Smooth muscle cell (in vitro differentiated cells): Measurements from ENCODE around the gene C7orf57. TPM values are rescaled to one million over a fixed set of nuclear protein-coding genes. Genes with fewer than 3 reads are reported as not detected.

ENCODE experiments used
- DNase-seq: peaks from one replicate; lab custom pipeline; 2025; ENCODE audit not compliant: unreplicated experiment; lab: John Stamatoyannopoulos, UW
- H2AFZ ChIP-seq: fragments of 200-600 bp; sonication (generic); 2 replicates; pipeline ENCODE4 v1.6.0; 2016; ENCODE audit warnings: antibody characterized with exemption, low read depth, mild to moderate bottlenecking
- H3F3A ChIP-seq: fragments of 200-600 bp; sonication (generic); 2 replicates; pipeline ENCODE4 v1.6.0; 2017; ENCODE audit warnings: antibody characterized with exemption, low read depth
- H3K27ac ChIP-seq: fragments of 200-600 bp; sonication (generic); 2 replicates; pipeline ENCODE4 v1.5.1; 2016; ENCODE audit warnings: low read depth, mild to moderate bottlenecking
- H3K27me3 ChIP-seq: fragments of 200-600 bp; sonication (generic); 2 replicates; pipeline ENCODE4 v1.6.1; 2016; ENCODE audit warnings: low read depth, mild to moderate bottlenecking
- H3K36me3 ChIP-seq: fragments of 200-600 bp; sonication (generic); 2 replicates; pipeline ENCODE4 v1.5.1; 2016; ENCODE audit warnings: low read depth
- H3K4me1 ChIP-seq: fragments of 200-600 bp; sonication (generic); 2 replicates; pipeline ENCODE4 v1.5.1; 2016; ENCODE audit warnings: low read depth
- H3K4me2 ChIP-seq: fragments of 200-600 bp; sonication (generic); 2 replicates; pipeline ENCODE4 v1.6.0; 2016; ENCODE audit warnings: mild to moderate bottlenecking
- H3K4me3 ChIP-seq: fragments of 200-600 bp; sonication (generic); 2 replicates; pipeline ENCODE4 v1.5.1; 2016; ENCODE audit warnings: mild to moderate bottlenecking
- H3K79me2 ChIP-seq: fragments of 200-600 bp; sonication (generic); 2 replicates; pipeline ENCODE4 v1.6.0; 2016; ENCODE audit warnings: low read depth, mild to moderate bottlenecking
- H3K9ac ChIP-seq: fragments of 200-600 bp; sonication (generic); 2 replicates; pipeline ENCODE4 v1.6.0; 2016; ENCODE audit warnings: low read depth
- H3K9me3 ChIP-seq: fragments of 200-600 bp; sonication (generic); replicated peaks from 2 replicates; pipeline ENCODE4 v1.5.1; 2016; ENCODE audit warnings: low read depth
- H4K20me1 ChIP-seq: fragments of 200-600 bp; sonication (generic); 2 replicates; pipeline ENCODE4 v1.6.0; 2016; ENCODE audit warnings: low read depth
- WGBS: methylation state at CpG from one replicate; pipeline ENCODE4 v1.1.7; 2016; ENCODE audit warnings: low lambda C conversion rate; 5-methylcytosine and 5-hydroxymethylcytosine counted together
- polyA plus RNA-seq: library from polyadenylated mRNA; unstranded; fragments of >200 nt; fragmentation: Nextera tagmentation; extraction: Ambion mirVana; gene quantifications from 2 replicates; pipeline ENCODE4 v1.2.1, GENCODE V29; 2016
- total RNA-seq: library from RNA; depleted of rRNA; stranded (reverse); fragments of >200 nt; gene quantifications from 2 replicates; pipeline ENCODE4 v1.2.3, GENCODE V29; 2014
- TF ChIP-seq, protein P1 (sequence below): fragments of 200-600 bp; sonication (generic); IDR thresholded peaks from 2 replicates; pipeline ENCODE4 v1.5.1; 2017; ENCODE audit warnings: borderline replicate concordance, mild to moderate bottlenecking, antibody characterized with exemption; ENCODE audit not compliant: insufficient read depth, poor library complexity, severe bottlenecking

Gene C7orf57
- total and polyA plus RNA-seq, 2 experiments from 2014 or later: not detected

GRCh38 chr7:48033922-48034321 is 1.4 kb upstream of the C7orf57 start:
- H3K4me1 ChIP-seq: peaks cover 5% of the 10 kb centered on the region
- no peaks in the 10 kb centered on the region for H3K9me3 ChIP-seq
- no peaks in the 10 kb centered on the region for H3K36me3 ChIP-seq
- DNase-seq: no peak
- 78% methylated on average over 5 of the region's 5 CpGs for WGBS
- TF ChIP-seq, protein P1, sequence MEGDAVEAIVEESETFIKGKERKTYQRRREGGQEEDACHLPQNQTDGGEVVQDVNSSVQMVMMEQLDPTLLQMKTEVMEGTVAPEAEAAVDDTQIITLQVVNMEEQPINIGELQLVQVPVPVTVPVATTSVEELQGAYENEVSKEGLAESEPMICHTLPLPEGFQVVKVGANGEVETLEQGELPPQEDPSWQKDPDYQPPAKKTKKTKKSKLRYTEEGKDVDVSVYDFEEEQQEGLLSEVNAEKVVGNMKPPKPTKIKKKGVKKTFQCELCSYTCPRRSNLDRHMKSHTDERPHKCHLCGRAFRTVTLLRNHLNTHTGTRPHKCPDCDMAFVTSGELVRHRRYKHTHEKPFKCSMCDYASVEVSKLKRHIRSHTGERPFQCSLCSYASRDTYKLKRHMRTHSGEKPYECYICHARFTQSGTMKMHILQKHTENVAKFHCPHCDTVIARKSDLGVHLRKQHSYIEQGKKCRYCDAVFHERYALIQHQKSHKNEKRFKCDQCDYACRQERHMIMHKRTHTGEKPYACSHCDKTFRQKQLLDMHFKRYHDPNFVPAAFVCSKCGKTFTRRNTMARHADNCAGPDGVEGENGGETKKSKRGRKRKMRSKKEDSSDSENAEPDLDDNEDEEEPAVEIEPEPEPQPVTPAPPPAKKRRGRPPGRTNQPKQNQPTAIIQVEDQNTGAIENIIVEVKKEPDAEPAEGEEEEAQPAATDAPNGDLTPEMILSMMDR: no peak
- H2AFZ ChIP-seq: no peak overlapping the region
- H3K27ac ChIP-seq: no peak overlapping the region
- H3F3A ChIP-seq: no peaks in the 10 kb centered on the region
- no peak overlapping the region for H3K4me3 ChIP-seq
- no peaks in the 10 kb centered on the region for H3K79me2 ChIP-seq
- no peaks in the 10 kb centered on the region for H4K20me1 ChIP-seq
- H3K27me3 ChIP-seq: peaks cover 32% of the 10 kb centered on the region
- no peak overlapping the region for H3K9ac ChIP-seq
- H3K4me2 ChIP-seq: no peak overlapping the region

GRCh38 chr7:48035967-48036478 is 680 bp downstream of the C7orf57 start:
- TF ChIP-seq, protein P1: no peak
- H4K20me1 ChIP-seq: no peaks in the 10 kb centered on the region
- no peak for DNase-seq
- 7% methylated on average over 42 of the region's 42 CpGs for WGBS
- H3K79me2 ChIP-seq: no peaks in the 10 kb centered on the region
- no peak overlapping the region for H3K27ac ChIP-seq
- peak overlapping the region; percentile 81 for H2AFZ ChIP-seq
- H3F3A ChIP-seq: no peaks in the 10 kb centered on the region
- H3K27me3 ChIP-seq: peaks cover 32% of the 10 kb centered on the region
- H3K9ac ChIP-seq: no peak overlapping the region
- peaks cover 5% of the 10 kb centered on the region for H3K4me1 ChIP-seq
- H3K9me3 ChIP-seq: no peaks in the 10 kb centered on the region
- H3K36me3 ChIP-seq: no peaks in the 10 kb centered on the region
- H3K4me3 ChIP-seq: peak overlapping the region; percentile 53
- H3K4me2 ChIP-seq: peak overlapping the region; percentile 88

DNA sequence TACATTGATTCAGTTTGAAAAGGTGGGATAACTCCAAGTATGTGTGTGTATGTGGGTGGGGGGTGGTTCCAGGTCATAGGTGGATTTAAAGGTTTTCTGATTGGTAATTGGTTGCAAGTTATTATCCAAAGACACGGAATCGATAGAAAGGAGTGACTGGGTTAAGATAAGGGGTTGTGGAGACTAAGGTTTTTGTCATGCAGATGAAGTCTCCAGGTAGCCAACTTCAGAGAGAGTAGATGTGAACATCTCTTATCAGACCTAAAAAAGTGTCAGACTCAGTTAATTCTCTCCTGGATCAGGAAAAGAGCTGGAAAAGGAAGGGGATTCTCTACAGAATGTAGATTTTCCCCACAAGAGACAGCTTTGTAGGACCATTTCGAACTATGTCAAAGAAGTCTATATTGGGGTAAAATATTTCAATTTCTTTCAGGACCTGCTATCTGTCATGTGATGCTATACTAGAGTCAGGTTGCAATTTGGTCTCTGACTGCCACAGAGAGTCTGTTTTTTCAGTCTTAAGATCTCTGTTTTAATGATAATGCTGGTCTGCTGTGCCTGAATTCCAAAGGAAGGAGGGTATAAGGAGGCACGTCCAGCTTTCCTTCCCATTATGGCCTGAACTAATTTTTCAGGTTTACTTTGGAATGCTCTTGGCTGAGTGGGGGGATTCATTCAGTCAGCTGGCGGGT is 3.6 kb downstream of the C7orf57 start:
- no peak overlapping the region for H3K27ac ChIP-seq
- no peak for DNase-seq
- TF ChIP-seq, protein P1: no peak
- no peaks in the 10 kb centered on the region for H3K9me3 ChIP-seq
- H3K4me1 ChIP-seq: peaks cover 5% of the 10 kb centered on the region
- H3F3A ChIP-seq: no peaks in the 10 kb centered on the region
- peaks cover 24% of the 10 kb centered on the region for H3K27me3 ChIP-seq
- no peaks in the 10 kb centered on the region for H3K36me3 ChIP-seq
- H3K9ac ChIP-seq: no peak overlapping the region
- H3K4me2 ChIP-seq: no peak overlapping the region
- WGBS: 44% methylated on average over 5 of the region's 5 CpGs
- H3K4me3 ChIP-seq: no peak overlapping the region
- no peak overlapping the region for H2AFZ ChIP-seq
- H4K20me1 ChIP-seq: no peaks in the 10 kb centered on the region
- H3K79me2 ChIP-seq: no peaks in the 10 kb centered on the region
